ENCODE results near the gene NUTM2D.
"Not testable (repeated sequence)": the region's sequence is repeated elsewhere in the genome, so short reads cannot be mapped to it uniquely, and the experiment has no call there.

- not testable (repeated sequence) for TF ChIP-seq CTCF (optimal IDR thresholded peaks at IDR 0.05 in 1 of 3, IDR thresholded peaks at IDR 0.05 in 1 of 3, conservative IDR thresholded peaks at IDR 0.05 in 1 of 3; ENCODE audit: extremely low read depth in 1 of 3, insufficient read depth in 2 of 3, low read length in 3 of 3); EZH2 (IDR thresholded peaks at IDR 0.05; ENCODE audit: low read length)
Observed at GRCh38 chr10:87350161-87350560, 7.4 kb upstream of the NUTM2D start.

Data from keratinocyte (primary cell).